Mesenteric fat pad (tissue), 1 donor: ENCODE measurements around the gene HDAC4. TPM values are rescaled to one million over a fixed set of nuclear protein-coding genes. Genes with fewer than 3 reads are reported as not detected.

Source experiments
- DNase-seq: peaks from one replicate; pipeline ENCODE4 v3.0.0-alpha.2; 2020; ENCODE audit warnings: low spot score
- total RNA-seq: library from RNA; stranded (reverse); fragmentation: NEBNext Ultra II Directional; extraction: Animal tissue kit (Norgen Biotek cat#: 25700); gene quantifications from one replicate; pipeline ENCODE4 v1.2.1, GENCODE V29; 2021
- donor health status: DM: yes; HTN: yes; CAD: no.

The HDAC4 gene
- total RNA-seq, 1 donor from 2014 or later = 44.9 TPM

- peak; percentile 84 for DNase-seq
These were observed 89.4 kb downstream of the HDAC4 start for GRCh38 chr2:239311132-239312040.

- DNase-seq = peak; percentile 82
These were observed 90.3 kb downstream of the HDAC4 start for GRCh38 chr2:239310401-239311061.

- DNase-seq = peak; percentile 55
These were observed 91.2 kb downstream of the HDAC4 start for GRCh38 chr2:239309398-239310245.

- peak; percentile 81 for DNase-seq
These were observed 92.0 kb downstream of the HDAC4 start for GRCh38 chr2:239308661-239309397.

GRCh38 chr2:239307921-239308613, 92.8 kb downstream of the HDAC4 start:
- peak; percentile 75 for DNase-seq

GRCh38 chr2:239307221-239307569, 93.6 kb downstream of the HDAC4 start:
- peak; percentile 53 for DNase-seq

- peak; percentile 89 for DNase-seq
These were observed 94.3 kb downstream of the HDAC4 start for GRCh38 chr2:239306274-239307220.

GRCh38 chr2:239305771-239306170, 95.0 kb downstream of the HDAC4 start:
- peak; percentile 67 for DNase-seq

GRCh38 chr2:239305222-239305575, 95.6 kb downstream of the HDAC4 start:
- peak; percentile 65 for DNase-seq

- DNase-seq = peak; percentile 80
These were observed 96.1 kb downstream of the HDAC4 start for GRCh38 chr2:239304533-239305221.

- peak; percentile 79 for DNase-seq
These were observed 96.9 kb downstream of the HDAC4 start for GRCh38 chr2:239303711-239304532.

GRCh38 chr2:239302808-239303557, 97.8 kb downstream of the HDAC4 start:
- peak; percentile 88 for DNase-seq

GRCh38 chr2:239302083-239302807, 98.6 kb downstream of the HDAC4 start:
- DNase-seq = no peak

GRCh38 chr2:239300871-239301735, 99.7 kb downstream of the HDAC4 start:
- DNase-seq = peak; percentile 86

GRCh38 chr2:239300242-239300641, 100.6 kb downstream of the HDAC4 start:
- peak; percentile 57 for DNase-seq
